ENCODE measurements around the gene HSPE1. TPM values are rescaled to one million over a fixed set of nuclear protein-coding genes. Genes with fewer than 3 reads are reported as not detected.
A peak's percentile ranks its signal among the peaks of the same experiment; 100 is the strongest.
"Not testable (repeated sequence)": the region's sequence is repeated elsewhere in the genome, so short reads cannot be mapped to it uniquely, and the experiment has no call there.

HSPE1 gene
- 22.0 and 57.2 TPM in 2 replicates for polyA plus RNA-seq (2011; rRNA removed)
- 4.5 and 7.3 TPM in 2 replicates for polyA minus RNA-seq (2011; rRNA and poly(A)+ RNA removed)

- H3K36me3 ChIP-seq (ENCODE audit: control insufficient read depth, insufficient read depth, low read length) = peaks cover 6% of the 10 kb centered on the region; the same call in 1 of the 2 replicates
- peak; percentile 95 for DNase-seq (ENCODE audit: low read depth)
- H3K4me3 ChIP-seq (ENCODE audit: low read depth, low read length) = peak within 1 kb of the TSS; percentile 67
- POLR2A ChIA-PET = interaction anchor here (0.6 to 1.3 kb wide), 6 partner anchors 8 to 65 kb away, joined by 3 to 4 read pairs (median 4); partner anchors contain the start of gene SF3B1
- CTCF ChIA-PET = interaction anchor here (0.6 kb wide), 1 partner anchor 144 kb away, joined by 3 read pairs; no protein-coding TSS in a partner anchor
- H3K27me3 ChIP-seq (ENCODE audit: control insufficient read depth, insufficient read depth, low read length) = no peaks in the 10 kb centered on the region
- no peak for TF ChIP-seq CTCF (IDR thresholded peaks at IDR 0.05; ENCODE audit: insufficient read depth, low read depth, low read length)
Measured at GRCh38 chr2:197499594-197500502, at the start of gene HSPE1, which contains the start of gene HSPD1. TSS of gene HSPE1 (plus strand) at chr2:197500379. CDS start at chr2:197500437, 58 bp downstream. TSS of gene HSPD1 (minus strand) at chr2:197499840. CDS start at chr2:197498848, 992 bp downstream.

- ChIA-PET POLR2A (no interaction called here), CTCF (no interaction called here)
- no peak for TF ChIP-seq CTCF (IDR thresholded peaks at IDR 0.05; ENCODE audit: insufficient read depth, low read depth, low read length)
- Histone ChIP-seq H3K4me3 (ENCODE audit: low read depth, low read length) (no peak overlapping the region), H3K27me3 (ENCODE audit: control insufficient read depth, insufficient read depth, low read length) (no peaks in the 10 kb centered on the region), H3K36me3 (ENCODE audit: control insufficient read depth, insufficient read depth, low read length) (no peaks in the 10 kb centered on the region)
- DNase-seq (ENCODE audit: low read depth) = no peak
Measured at GRCh38 chr2:197450465-197450864, 49.7 kb upstream of the HSPE1 start.

- H3K27me3 ChIP-seq (ENCODE audit: control insufficient read depth, insufficient read depth, low read length); H3K36me3 ChIP-seq (ENCODE audit: control insufficient read depth, insufficient read depth, low read length); POLR2A ChIA-PET; CTCF ChIA-PET; H3K4me3 ChIP-seq (ENCODE audit: low read depth, low read length); DNase-seq (ENCODE audit: low read depth): not testable (repeated sequence)
Measured at GRCh38 chr2:197450935-197451358, 49.2 kb upstream of the HSPE1 start.

GRCh38 chr2:197452754-197453122 is 47.4 kb upstream of the HSPE1 start:
- TF ChIP-seq CTCF (IDR thresholded peaks at IDR 0.05; ENCODE audit: insufficient read depth, low read depth, low read length) = no peak
- no peaks in the 10 kb centered on the region for H3K36me3 ChIP-seq (ENCODE audit: control insufficient read depth, insufficient read depth, low read length)
- H3K27me3 ChIP-seq (ENCODE audit: control insufficient read depth, insufficient read depth, low read length) = no peaks in the 10 kb centered on the region
- CTCF ChIA-PET = no interaction called here
- POLR2A ChIA-PET = interaction anchor here (0.6 to 1.0 kb wide), 3 partner anchors 11 to 47 kb away, joined by 3 to 18 read pairs (median 4); partner anchors contain the start of genes HSPD1, HSPE1 and SF3B1
- peak overlapping the region; percentile 53 for H3K4me3 ChIP-seq (ENCODE audit: low read depth, low read length)
- no peak for DNase-seq (ENCODE audit: low read depth)

- Histone ChIP-seq H3K36me3 (ENCODE audit: control insufficient read depth, insufficient read depth, low read length) (no peaks in the 10 kb centered on the region), H3K4me3 (ENCODE audit: low read depth, low read length) (peak within 1 kb of the TSS; percentile 92), H3K27me3 (ENCODE audit: control insufficient read depth, insufficient read depth, low read length) (no peaks in the 10 kb centered on the region)
- ChIA-PET POLR2A (interaction anchor here (0.6 to 1.0 kb wide), 3 partner anchors 11 to 47 kb away, joined by 3 to 18 read pairs (median 4); partner anchors contain the start of genes HSPD1, HSPE1 and SF3B1), CTCF (no interaction called here)
- peak; percentile 47 for TF ChIP-seq CTCF (IDR thresholded peaks at IDR 0.05; ENCODE audit: insufficient read depth, low read depth, low read length)
- peak; percentile 99 for DNase-seq (ENCODE audit: low read depth)
Measured at GRCh38 chr2:197453123-197453913, 46.9 kb upstream of the HSPE1 start, which contains the start of gene COQ10B. TSS of gene COQ10B (plus strand) at chr2:197453552. CDS start at chr2:197453561, 9 bp downstream.

Measured in BJ (cell line).